SW480 (cell line): ENCODE measurements around the gene APMAP.
"Not testable (repeated sequence)": the region's sequence is repeated elsewhere in the genome, so short reads cannot be mapped to it uniquely, and the experiment has no call there.

ENCODE experiments used
- DNase-seq: peaks from one replicate; pipeline ENCODE4 v3.0.0-alpha.2; 2016; ENCODE audit warnings: low spot score

The APMAP gene

DNA sequence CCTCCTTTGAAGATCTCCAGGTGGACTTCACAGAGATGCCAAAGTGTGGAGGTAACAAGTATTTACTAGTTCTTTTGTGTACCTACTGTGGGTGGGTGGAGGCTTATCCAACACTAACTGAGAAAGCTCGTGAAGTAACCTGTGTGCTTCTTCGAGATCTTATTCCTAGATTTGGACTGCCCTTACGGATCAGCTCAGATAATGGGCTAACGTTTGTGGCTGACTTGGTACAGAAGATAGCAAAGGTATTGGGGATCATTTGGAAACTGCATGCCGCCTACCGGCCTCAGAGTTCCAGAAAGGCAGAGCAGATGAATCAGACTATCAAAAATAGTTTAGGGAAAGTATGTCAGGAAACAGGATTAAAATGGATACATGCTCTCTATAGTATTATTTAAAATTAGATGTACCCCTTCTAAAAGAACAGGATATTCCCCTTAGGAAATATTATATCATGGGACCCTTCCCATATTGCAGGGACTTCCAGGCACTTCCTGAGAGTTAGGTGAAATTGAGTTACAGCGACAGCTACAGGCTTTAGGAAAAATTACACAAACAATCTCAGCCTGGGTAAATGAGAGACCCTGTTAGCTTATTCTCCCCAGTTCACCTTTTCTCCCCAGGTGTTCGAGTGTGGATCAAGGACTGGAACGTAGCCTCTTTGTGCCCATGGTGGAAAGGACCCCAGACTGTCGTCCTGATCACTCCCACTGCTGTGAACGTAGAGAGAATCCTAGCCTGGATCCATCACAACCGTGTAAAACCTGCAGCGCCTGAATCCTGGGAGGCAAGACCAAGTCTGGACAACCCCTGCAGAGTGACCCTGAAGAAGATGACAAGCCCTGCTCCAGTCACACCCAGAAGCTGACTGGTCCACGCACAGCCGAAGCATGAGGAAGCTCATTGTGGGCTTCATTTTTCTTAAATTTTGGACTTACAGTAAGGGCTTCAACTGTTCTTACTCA lies 61.5 kb downstream of the APMAP start:
- DNase-seq: not testable (repeated sequence)

DNA sequence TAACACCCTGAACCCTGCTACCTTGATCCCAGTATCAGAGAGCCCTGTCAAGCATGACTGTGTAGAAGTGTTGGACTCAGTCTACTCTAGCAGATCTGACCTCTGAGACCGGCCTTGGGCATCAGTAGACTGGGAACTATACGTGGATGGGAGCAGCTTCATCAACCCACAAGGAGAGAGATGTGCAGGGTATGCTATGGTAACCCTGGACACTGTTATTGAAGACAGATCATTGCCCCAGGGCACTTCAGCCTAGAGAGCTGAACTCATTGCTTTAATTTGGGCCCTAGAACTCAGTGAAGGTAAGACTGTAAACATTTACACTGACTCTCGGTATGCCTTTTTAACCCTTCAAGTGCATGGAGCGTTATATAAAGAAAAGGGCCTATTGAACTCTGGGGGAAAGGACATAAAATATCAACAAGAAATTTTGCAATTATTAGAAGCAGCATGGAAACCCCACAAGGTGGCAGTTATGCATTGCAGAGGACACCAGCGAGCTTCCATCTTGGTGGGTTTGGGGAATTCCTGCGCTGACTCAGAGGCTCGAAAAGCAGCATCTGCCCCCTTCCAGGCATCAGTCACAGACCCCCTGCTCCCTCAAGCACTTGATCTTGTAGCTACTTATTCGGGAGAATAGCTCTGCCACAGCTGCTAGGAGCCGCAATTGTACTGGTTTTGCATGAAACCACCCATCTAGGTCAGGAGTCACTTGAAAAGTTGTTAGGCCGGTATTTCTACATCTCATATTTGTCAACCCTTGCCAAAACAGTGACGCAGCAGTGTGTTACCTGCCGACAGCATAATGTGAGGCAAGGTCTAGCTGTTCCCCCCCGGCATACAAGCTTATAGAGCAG lies 62.5 kb downstream of the APMAP start:
- DNase-seq: not testable (repeated sequence)

GRCh38 chr20:24929259-24929658 lies 63.3 kb downstream of the APMAP start:
- not testable (repeated sequence) for DNase-seq

- DNase-seq: not testable (repeated sequence)
These were observed 71.8 kb downstream of the APMAP start for GRCh38 chr20:24920706-24921105.

GRCh38 chr20:24919665-24920064 lies 72.9 kb downstream of the APMAP start:
- not testable (repeated sequence) for DNase-seq

DNA sequence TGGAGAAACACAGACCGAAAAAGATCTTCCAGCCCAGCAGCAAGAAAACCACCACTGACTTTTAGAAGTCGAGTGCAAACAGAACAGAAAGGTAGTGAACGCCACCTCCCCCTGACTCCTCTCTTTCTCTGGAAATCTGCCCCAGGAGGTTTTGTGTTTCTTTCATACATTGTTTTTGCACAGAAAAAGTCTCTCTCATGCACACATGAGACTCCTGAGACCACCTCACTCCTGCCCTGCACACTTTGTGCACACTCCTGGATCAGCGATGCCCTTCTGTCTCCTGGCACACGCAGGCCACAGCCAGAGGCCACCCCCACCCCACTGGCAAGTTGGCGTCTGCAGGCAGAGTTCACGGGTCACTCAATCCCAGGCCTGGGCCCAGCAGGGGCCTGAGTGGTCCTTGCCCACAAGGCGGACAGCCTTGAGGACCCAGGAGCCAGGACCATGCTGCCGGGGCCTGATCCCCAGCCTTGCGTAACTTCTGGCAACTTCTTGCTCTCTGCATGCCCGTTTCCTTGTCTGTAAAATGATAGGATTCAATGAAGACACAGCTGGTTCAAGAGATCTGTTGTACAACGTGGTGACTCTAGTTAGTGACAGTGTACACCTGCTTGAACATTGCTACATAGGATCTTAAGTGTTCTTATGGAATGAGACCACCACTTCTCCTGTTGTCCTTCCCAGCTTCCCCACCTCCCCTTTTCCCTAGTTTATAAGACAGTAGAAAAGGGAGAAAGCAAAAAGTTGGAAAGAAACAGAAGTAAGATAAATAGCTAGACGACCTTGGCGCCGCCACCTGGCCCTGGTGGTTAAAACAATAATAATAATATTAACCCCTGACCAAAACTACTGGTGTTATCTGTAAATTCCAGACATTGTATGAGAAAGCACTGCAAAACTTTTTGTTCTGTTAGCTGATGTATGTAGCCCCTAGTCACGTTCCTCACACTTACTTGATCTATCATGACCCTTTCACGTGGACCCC lies 73.7 kb downstream of the APMAP start:
- no peak for DNase-seq

DNA sequence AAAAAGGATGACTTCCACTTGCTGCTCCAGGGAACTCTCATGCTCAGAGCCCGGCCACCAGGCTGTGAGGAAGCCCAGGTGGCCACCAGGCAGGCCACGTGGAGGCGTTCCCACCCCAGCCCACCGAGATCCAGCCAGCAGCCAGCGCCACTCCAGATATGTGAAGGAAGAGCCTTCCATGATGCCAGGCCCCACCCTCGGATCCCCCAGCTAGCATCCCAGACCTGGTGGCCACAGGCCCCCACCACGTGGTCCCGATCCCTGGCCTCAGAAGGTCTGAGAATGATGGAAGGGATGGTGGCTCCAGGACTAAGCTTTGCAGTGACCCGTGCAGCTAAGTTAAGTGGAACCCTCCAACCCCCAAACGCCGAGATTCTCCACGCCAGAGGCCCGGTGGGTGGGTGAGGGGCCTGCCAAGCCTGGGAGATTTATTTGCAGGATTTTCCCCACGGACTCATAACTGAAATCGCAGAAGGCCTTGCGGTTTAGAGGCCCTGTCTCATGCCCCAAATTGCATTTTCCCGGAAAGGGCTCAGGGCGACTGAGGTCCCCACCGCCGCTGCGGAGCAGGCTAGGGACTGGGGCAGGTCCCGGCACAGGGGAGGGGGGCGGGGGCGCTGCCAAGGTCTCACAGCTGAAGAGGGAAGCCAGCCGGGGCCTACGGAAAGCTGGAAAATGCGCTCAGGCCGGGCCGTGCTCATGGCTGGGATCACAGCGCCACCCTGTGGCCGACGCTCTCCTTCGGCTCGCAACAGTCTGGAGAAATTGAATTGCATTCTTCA lies 74.6 kb downstream of the APMAP start:
- peak; percentile 66 for DNase-seq

DNA sequence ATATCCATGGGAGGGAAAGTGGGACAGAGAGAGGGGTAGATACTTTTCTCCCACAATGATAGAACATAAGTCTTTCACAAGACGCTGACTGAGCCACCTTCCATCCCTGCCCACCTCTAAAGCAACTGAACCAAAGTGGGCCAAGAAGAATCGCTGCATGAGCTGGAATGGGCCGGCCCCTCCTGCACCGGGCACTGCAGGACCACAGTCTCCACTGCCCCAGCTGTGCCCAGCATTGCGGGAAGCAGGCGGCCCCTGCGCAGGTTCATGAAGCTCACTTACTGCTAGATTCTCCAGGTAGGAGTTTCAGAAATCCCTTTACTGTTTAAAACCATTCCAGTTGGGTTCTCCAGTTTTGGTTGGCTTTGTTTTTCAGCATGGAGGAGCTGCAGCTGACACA lies 75.5 kb downstream of the APMAP start:
- DNase-seq: no peak

DNA sequence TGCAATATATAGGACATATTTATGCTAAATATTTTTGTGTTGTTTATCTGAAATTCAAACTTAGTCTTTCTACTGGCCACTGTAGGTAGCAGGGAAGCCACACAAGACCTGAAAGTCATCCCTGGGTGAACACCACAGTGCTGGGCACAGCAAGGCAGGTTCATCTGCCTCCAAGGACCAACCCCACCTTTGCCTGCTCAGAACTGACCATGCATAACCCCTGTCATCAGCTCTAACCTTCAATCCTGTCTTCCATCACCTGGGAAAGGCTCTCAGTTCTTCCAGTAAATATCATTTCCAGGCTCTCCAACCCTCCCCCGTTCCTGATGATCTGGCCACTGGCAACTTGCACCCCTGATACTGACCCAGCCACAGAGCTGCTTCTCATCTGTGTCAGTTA lies 76.1 kb downstream of the APMAP start:
- DNase-seq: no peak

- no peak for DNase-seq
These were observed 76.7 kb downstream of the APMAP start for GRCh38 chr20:24915892-24916291.

DNA sequence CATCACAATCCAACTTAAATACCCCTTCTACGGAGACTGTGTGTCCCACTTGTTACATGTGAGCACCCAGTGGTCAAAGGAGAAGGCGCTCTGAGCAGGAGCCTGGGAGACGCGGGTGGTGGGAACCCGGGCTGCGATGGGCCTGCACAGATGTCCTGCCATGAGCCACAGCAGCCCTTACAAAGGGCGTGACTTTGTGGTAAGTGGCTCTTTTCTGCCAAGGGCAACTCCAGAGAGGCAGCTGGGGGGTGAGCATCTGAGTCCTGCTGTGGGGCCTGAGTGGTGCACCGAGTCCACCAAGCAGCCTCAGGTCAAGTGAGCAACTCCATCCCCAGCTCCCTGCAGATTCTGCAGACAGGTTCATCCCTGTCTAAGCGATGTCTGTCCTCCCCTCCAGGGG lies 77.1 kb downstream of the APMAP start:
- no peak for DNase-seq

DNA sequence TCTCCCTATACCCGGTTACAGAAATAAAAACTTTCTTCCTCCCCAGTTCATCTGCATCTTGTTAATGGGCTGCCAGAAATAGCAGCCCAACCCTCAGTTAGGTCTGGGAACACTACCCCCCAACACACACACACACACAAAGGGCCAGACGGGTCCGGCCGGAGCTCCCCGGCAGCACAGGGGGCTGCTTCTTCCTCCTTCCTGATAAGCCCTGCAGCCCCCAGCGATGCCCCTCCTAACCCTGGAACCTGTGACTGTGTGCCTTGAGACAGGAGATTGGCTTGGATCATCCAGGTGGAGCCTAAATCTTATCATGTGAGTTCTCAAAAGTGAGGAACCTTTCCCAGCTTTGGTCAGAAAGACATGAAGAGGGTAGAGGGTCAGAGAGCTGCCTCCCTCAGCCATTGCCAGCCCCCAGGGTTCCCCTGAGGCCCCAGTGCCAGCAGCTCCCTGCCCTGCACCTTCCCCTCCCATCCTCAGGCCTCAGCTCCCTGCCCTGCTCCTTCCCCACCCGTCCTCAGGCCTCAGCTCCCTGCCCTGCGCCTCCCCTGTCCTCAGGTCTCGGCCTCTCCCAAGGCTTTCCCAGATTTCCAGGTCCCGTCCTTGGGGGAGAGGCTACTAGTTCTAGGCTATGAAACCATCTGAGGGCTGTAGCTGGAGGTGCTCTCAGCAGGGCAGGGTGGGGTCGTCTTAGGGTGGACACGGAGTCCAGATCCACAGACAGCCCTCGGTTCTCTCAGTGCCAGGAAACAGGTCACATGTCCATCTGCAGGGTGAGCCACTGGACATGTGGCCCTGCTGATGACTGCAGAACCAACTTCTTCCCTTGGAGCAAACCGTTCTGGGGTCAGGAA lies 77.9 kb downstream of the APMAP start:
- no peak for DNase-seq

GRCh38 chr20:24913076-24913628 lies 79.4 kb downstream of the APMAP start:
- no peak for DNase-seq
